Adipocyte (in vitro differentiated cells): ENCODE measurements around the gene SYT1.

ENCODE experiments used
- DNase-seq: peaks from one replicate; pipeline ENCODE4 v3.0.0-alpha.2; 2015; ENCODE audit warnings: low read depth
- H3K27me3 ChIP-seq: replicated peaks from 2 replicates; pipeline ENCODE4 v1.7.0; 2013; ENCODE audit warnings: mild to moderate bottlenecking, low read length, moderate library complexity; ENCODE audit not compliant: control insufficient read depth, insufficient read depth
- H3K36me3 ChIP-seq: 2 replicates; pipeline ENCODE4 v1.7.0; 2013; ENCODE audit warnings: low read length, mild to moderate bottlenecking, moderate library complexity; ENCODE audit not compliant: control insufficient read depth, insufficient read depth, severe bottlenecking
- H3K4me1 ChIP-seq: 2 replicates; pipeline ENCODE4 v1.7.0; 2013; ENCODE audit warnings: mild to moderate bottlenecking, low read length, moderate library complexity; ENCODE audit not compliant: control insufficient read depth, insufficient read depth
- H3K4me3 ChIP-seq: 2 replicates; pipeline ENCODE4 v1.7.0; 2013; ENCODE audit warnings: mild to moderate bottlenecking, low read length, moderate library complexity
- H3K9ac ChIP-seq: 2 replicates; pipeline ENCODE4 v1.7.0; 2013; ENCODE audit warnings: mild to moderate bottlenecking, low read length, moderate library complexity
- H3K9me3 ChIP-seq: 2 replicates; pipeline ENCODE4 v1.7.0; 2013; ENCODE audit warnings: mild to moderate bottlenecking, low read length, moderate library complexity; ENCODE audit not compliant: control insufficient read depth

SYT1 gene

DNA sequence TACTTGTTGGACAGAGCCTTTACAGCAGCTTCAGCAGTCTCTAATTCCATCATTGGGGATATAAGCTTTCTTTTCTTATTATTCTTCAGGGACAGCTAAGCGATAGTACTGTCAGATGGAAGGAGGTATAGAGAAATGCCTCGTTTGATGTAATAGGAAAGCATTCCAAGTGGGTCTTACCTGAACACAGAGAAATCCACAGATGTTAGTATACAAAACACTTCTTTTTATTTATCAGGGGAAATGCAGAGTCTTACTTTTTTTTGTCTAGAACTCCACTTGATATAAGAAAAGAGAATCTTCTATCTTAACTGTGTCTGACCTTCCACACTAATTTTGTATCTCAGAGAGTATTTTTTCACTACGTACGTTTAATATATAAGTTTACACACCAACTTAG is 1.9 kb downstream of the SYT1 start:
- Histone ChIP-seq H3K4me3 (no peak overlapping the region), H3K9me3 (no peaks in the 10 kb centered on the region), H3K9ac (no peak overlapping the region), H3K4me1 (peaks cover 9% of the 10 kb centered on the region), H3K27me3 (peaks cover 35% of the 10 kb centered on the region), H3K36me3 (no peaks in the 10 kb centered on the region)
- DNase-seq: no peak

DNA sequence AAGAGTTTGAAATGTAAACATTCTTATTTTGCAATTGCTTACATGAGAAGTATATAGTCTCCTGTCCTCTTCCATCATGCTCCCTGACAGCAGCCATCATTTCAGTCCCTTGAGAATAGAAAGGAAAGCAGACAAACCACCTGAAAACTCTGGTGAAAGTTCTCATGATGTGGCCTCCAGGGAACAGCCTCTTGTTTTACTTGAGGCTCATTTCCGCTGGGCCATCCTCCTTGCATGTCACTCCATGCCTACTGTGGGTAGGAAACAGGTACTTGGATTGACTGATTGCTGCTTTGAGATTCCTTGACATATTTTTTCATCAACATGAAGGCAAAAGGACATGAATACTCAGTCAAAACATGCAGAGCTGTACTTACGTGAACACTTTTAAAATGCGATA is 6.0 kb downstream of the SYT1 start:
- H3K9me3 ChIP-seq: no peaks in the 10 kb centered on the region
- no peaks in the 10 kb centered on the region for H3K36me3 ChIP-seq
- H3K4me1 ChIP-seq: no peaks in the 10 kb centered on the region
- H3K27me3 ChIP-seq: peaks cover 11% of the 10 kb centered on the region
- no peak overlapping the region for H3K4me3 ChIP-seq
- DNase-seq: no peak
- no peak overlapping the region for H3K9ac ChIP-seq

DNA sequence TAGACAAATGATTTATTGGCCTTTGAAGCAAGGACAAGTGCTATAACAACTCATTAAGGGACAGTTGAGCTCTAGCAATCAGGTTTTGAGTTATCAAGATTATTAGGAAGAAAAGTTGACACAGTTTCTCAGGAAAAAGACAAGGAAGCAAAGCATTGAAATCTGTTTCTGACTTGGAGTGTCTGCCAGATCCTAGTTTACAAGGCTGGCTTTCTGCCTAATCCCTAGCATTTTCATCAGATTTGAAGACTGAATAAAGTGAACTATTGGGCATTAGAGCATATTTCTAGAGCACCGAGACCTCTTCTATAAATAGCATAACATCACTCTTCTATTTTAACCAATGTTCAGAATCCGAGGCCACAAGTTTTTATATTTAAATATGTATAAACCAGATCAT is 7.0 kb downstream of the SYT1 start:
- Histone ChIP-seq H3K9me3 (no peaks in the 10 kb centered on the region), H3K27me3 (peaks cover 3% of the 10 kb centered on the region), H3K9ac (no peak overlapping the region), H3K4me1 (no peaks in the 10 kb centered on the region), H3K4me3 (no peak overlapping the region), H3K36me3 (no peaks in the 10 kb centered on the region)
- DNase-seq: peak; percentile 44

DNA sequence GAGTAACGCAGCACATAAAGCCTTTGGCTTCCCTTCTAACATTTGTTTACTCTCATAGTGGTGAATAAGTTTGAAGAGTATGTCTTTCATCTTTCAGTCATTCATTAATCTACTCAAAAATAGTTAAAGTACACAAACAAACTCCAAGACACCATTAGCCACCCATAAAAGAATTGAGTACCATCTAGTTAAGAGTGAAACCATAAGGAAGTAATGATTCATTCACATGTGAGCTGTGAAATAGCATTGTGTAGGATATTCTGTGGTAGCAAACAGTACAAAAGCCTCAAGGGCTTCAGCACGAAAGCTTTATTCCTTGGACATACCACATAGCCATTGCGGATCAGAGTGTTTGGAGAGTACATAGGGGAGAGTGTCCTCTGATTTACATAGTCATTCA is 13.9 kb downstream of the SYT1 start:
- H3K36me3 ChIP-seq: no peaks in the 10 kb centered on the region
- no peaks in the 10 kb centered on the region for H3K9me3 ChIP-seq
- no peak for DNase-seq
- H3K4me1 ChIP-seq: no peaks in the 10 kb centered on the region
- no peak overlapping the region for H3K4me3 ChIP-seq
- H3K9ac ChIP-seq: no peak overlapping the region
- H3K27me3 ChIP-seq: no peaks in the 10 kb centered on the region

DNA sequence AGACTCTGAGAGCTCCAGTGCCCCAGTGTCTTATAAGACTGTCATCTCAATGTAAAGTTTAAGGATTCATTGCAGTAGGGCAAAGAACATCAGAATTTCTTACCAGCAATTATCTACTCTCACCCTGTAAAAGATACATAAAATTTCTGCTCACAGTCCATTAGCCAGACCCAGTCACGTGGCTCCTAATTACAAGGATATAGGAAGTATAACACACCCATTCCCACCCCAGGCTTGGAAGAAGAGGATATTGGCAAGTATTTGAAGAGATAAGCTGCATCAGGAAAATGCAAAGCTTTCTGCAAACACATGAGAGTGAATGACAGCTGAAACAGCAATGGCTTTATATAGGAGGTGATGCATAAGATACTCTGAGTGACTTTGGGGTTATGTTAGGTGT is 14.3 kb downstream of the SYT1 start:
- Histone ChIP-seq H3K4me3 (no peak overlapping the region), H3K36me3 (no peaks in the 10 kb centered on the region), H3K9me3 (no peaks in the 10 kb centered on the region), H3K4me1 (no peaks in the 10 kb centered on the region), H3K27me3 (no peaks in the 10 kb centered on the region), H3K9ac (no peak overlapping the region)
- no peak for DNase-seq

DNA sequence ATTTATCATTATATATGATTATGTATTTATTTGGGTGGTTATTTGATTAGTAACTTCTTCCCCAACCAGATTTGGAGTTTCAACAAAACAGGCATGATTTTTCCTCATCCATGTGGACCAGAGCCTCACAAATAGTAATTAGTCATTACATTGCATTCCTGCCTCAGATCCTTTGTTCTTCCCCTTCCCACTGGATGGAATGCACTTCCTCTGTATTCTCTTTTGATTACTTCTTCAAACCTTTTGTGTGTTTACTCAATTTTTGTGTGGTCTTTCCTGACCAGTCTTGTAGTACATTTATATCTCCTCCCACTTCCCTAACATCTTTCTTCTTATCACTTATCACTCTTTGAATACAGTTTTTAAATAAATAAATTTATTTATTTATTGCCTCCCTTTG is 15.5 kb downstream of the SYT1 start:
- Histone ChIP-seq H3K27me3 (no peaks in the 10 kb centered on the region), H3K4me1 (no peaks in the 10 kb centered on the region), H3K4me3 (no peak overlapping the region), H3K36me3 (no peaks in the 10 kb centered on the region), H3K9ac (no peak overlapping the region), H3K9me3 (no peaks in the 10 kb centered on the region)
- DNase-seq: no peak

DNA sequence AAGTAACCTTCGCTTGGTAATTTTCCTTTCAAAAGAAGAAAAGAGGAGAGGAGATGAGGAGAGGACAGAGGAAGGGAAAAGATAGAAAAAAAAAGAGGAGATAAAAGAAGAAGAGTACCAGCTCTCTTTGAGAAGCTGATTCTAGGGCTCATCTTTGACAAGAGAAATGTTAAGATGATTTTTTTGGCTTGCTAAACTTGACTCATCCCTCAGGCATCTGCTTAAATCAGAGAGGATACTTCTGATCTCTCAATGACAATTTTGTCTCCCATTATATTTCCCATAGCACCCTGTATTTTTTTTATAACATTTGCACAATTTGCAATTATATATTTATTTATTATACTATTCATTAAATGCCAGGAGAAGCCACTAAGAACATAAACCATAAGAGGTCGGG is 17.1 kb downstream of the SYT1 start:
- Histone ChIP-seq H3K27me3 (no peaks in the 10 kb centered on the region), H3K9me3 (no peaks in the 10 kb centered on the region), H3K4me3 (no peak overlapping the region), H3K4me1 (no peaks in the 10 kb centered on the region), H3K36me3 (no peaks in the 10 kb centered on the region), H3K9ac (no peak overlapping the region)
- DNase-seq: no peak

DNA sequence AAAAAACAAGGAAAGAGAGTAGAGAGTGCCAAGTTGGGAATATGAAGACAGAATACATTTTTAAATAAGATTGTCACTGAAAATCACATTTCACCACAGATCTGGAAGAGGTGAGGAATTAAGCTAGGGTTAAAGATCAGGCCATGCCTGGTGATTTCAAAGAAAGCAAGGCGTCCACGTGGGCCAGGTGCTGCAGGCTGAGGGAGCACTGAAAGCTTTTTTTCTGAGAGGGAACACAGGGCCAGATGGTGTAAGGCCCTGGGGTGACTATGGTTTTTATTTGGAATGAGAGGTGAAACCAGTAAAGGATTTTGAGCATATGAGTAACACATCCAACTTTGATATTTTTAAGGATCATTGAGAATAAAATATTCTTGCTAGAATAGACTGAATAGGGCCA is 20.9 kb downstream of the SYT1 start:
- no peaks in the 10 kb centered on the region for H3K9me3 ChIP-seq
- no peak overlapping the region for H3K4me3 ChIP-seq
- DNase-seq: no peak
- H3K36me3 ChIP-seq: no peaks in the 10 kb centered on the region
- H3K9ac ChIP-seq: no peak overlapping the region
- no peaks in the 10 kb centered on the region for H3K27me3 ChIP-seq
- H3K4me1 ChIP-seq: no peaks in the 10 kb centered on the region

DNA sequence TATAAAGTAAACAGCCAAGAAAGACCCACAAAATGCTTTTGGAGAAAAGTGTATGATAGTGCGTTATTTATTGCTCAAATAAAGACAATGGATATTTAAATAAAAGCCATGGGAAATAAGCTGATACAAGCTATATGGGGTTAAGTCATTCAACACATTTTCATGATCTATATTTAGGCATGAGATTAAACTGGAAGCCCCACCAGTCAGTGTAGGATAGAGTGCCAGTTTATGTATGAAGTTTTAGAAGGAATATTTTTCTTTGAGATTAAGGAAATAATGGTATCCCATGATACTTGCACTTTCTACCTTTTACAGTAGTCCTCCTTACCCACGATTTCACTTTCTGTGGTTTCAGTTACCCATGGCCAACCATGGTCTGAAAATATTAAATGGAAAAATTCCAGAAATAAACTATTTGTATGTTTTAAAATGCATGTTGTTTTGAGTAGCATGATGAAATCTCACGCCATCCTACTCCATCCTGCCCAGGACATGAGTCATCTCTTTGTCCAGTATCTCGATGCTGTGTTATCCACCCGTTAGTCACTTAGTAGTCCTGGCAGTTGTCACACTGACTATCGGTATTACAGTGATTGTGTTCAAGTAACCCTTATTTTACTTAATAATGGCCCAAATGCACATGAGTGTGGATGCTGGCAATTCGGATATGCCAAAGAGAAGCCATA is 22.3 kb downstream of the SYT1 start:
- peak; percentile 71 for DNase-seq
- H3K9me3 ChIP-seq: no peaks in the 10 kb centered on the region

DNA sequence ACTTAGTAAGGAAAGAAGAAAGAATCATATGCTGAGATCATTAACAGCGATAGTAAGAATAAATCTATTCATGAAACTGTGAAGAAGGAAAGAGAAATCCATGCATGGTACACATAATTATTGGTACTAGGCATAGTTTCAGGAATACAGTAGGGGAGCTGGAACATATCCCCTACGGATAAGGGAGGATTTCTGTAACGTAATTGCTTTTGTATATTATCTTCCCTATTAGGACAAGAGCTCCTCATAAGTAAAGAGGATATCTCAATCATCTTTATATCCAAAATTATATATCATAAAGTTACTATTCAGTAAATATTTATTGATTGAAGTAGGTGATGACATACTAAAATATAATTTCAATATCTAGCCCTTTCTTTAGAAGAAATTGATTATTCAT is 22.9 kb downstream of the SYT1 start:
- Histone ChIP-seq H3K27me3 (no peaks in the 10 kb centered on the region), H3K4me3 (no peak overlapping the region), H3K9ac (no peak overlapping the region), H3K9me3 (no peaks in the 10 kb centered on the region), H3K36me3 (no peaks in the 10 kb centered on the region), H3K4me1 (no peaks in the 10 kb centered on the region)
- DNase-seq: no peak

More for the DNA sequence above, 22.3 kb downstream of the SYT1 start:
- no peak overlapping the region for H3K9ac ChIP-seq
- no peak overlapping the region for H3K4me3 ChIP-seq
- no peaks in the 10 kb centered on the region for H3K27me3 ChIP-seq
- no peaks in the 10 kb centered on the region for H3K4me1 ChIP-seq
- no peaks in the 10 kb centered on the region for H3K36me3 ChIP-seq

DNA sequence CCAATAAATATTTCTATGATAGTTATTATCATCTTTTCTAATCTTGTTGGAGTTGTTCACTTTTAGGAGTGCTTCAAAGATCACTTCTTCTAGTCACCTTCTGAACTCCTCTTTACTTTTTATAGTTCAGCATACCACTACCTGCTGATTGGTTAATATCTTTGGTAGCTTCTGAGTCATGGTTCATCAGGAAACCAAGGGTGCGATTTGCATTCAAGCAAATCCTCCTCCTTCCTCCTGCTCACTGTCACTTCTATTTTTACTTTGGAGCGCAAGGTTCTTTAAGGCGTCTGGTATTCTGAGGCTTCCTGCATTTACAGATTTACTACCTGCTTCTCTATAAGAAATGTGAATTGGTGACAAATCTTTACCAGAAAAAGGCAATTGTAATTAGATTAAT is 24.0 kb downstream of the SYT1 start:
- no peaks in the 10 kb centered on the region for H3K4me1 ChIP-seq

DNA sequence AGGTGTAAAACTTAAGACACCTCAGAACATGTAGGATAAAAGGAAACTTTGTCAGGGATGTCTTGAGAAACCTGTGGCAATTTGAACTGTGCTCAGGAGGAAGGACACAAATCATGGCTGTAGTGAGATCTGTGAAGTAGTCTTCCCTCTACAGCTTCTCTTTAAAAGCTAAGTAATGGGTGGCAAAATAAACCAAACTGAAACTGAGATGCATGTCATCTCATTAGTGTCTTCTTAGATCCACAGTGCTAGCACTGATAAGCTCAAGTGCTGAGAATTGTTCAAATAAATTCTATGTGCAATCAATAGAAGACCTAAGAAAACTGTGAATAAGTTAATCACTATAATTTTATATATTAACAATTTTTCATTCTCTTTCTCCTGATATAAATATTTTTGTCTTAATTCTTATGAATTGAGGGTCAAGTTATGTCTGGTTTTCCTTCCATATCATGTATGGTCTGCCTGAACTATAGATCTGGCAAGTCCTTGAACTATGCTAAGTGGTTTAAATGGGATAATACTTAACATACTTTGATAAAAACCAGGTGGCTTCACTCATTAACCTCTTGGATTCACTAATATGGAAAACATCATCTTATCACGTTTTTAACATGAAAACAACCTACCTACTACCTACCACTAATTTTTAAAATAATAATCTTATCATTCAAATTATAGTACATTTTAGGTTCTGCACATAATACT is 27.2 kb downstream of the SYT1 start:
- H3K9ac ChIP-seq: no peak overlapping the region
- no peak overlapping the region for H3K4me3 ChIP-seq
- no peaks in the 10 kb centered on the region for H3K4me1 ChIP-seq
- H3K27me3 ChIP-seq: no peaks in the 10 kb centered on the region
- H3K9me3 ChIP-seq: no peaks in the 10 kb centered on the region
- no peak for DNase-seq
- no peaks in the 10 kb centered on the region for H3K36me3 ChIP-seq

More for the DNA sequence above, 24.0 kb downstream of the SYT1 start:
- Histone ChIP-seq H3K9me3 (no peaks in the 10 kb centered on the region), H3K9ac (no peak overlapping the region), H3K27me3 (no peaks in the 10 kb centered on the region), H3K4me3 (no peak overlapping the region), H3K36me3 (no peaks in the 10 kb centered on the region)
- no peak for DNase-seq
